Measurements from ENCODE around the gene EFCC1.

The EFCC1 gene

GRCh38 chr3:129033633-129034321 lies 32.7 kb downstream of the EFCC1 start:
- DNase-seq: no peak

- no peak for DNase-seq
Measured at GRCh38 chr3:129034642-129035041, 33.5 kb downstream of the EFCC1 start.

GRCh38 chr3:129035360-129036221 lies 34.5 kb downstream of the EFCC1 start:
- DNase-seq: no peak

GRCh38 chr3:129036222-129037092 lies 35.4 kb downstream of the EFCC1 start:
- no peak for DNase-seq

GRCh38 chr3:129037093-129037419 lies 36.0 kb downstream of the EFCC1 start:
- no peak for DNase-seq

- DNase-seq: no peak
Measured at GRCh38 chr3:129038121-129038855, 37.2 kb downstream of the EFCC1 start.

- peak; percentile 38 to 47 for DNase-seq
Measured at GRCh38 chr3:129039271-129040038, 38.4 kb downstream of the EFCC1 start.

- DNase-seq: no peak
Measured at GRCh38 chr3:129040039-129040336, 38.9 kb downstream of the EFCC1 start.

GRCh38 chr3:129040579-129041300 lies 39.6 kb downstream of the EFCC1 start:
- DNase-seq: no peak

GRCh38 chr3:129045675-129046036 lies 44.6 kb downstream of the EFCC1 start:
- no peak for DNase-seq

GRCh38 chr3:129046037-129046731 lies 45.1 kb downstream of the EFCC1 start:
- no peak for DNase-seq

- no peak for DNase-seq
Measured at GRCh38 chr3:129046732-129047552, 45.8 kb downstream of the EFCC1 start.

GRCh38 chr3:129047553-129047839 lies 46.4 kb downstream of the EFCC1 start:
- DNase-seq: no peak

- DNase-seq: no peak
Measured at GRCh38 chr3:129050556-129051295, 49.6 kb downstream of the EFCC1 start.

GRCh38 chr3:129051871-129052340 lies 50.8 kb downstream of the EFCC1 start:
- no peak for DNase-seq

- no peak for DNase-seq
Measured at GRCh38 chr3:129052675-129053074, 51.6 kb downstream of the EFCC1 start.

GRCh38 chr3:129054605-129055104 lies 53.6 kb downstream of the EFCC1 start:
- no peak for DNase-seq

- DNase-seq: no peak
Measured at GRCh38 chr3:129056451-129057173, 55.5 kb downstream of the EFCC1 start.

Measured in NCI-H187 (cell line).